Neuronal stem cell (in vitro differentiated cells): ENCODE data around the gene PRKCI.
A peak's percentile ranks its signal among the peaks of the same experiment; 100 is the strongest.

ENCODE experiments used
- DNase-seq: peaks from one replicate; pipeline ENCODE4 v3.0.0-alpha.2; 2013; ENCODE audit warnings: low spot score
- H2AFZ ChIP-seq: one replicate; pipeline ENCODE4 v1.6.1; 2013; ENCODE audit warnings: mild to moderate bottlenecking, low read length, inconsistent platforms
- H2AK5ac ChIP-seq: 2 replicates; pipeline ENCODE4 v1.6.1; 2013; ENCODE audit warnings: low read depth, mild to moderate bottlenecking, inconsistent platforms, low read length, moderate library complexity, mixed read lengths
- H2BK120ac ChIP-seq: 2 replicates; pipeline ENCODE4 v1.6.1; 2013; ENCODE audit warnings: low read depth, mild to moderate bottlenecking, inconsistent platforms, low read length, moderate library complexity, mixed read lengths
- H2BK12ac ChIP-seq: one replicate; pipeline ENCODE4 v1.6.1; 2013; ENCODE audit warnings: low read length, inconsistent platforms
- H2BK15ac ChIP-seq: 2 replicates; pipeline ENCODE4 v1.6.1; 2013; ENCODE audit warnings: mild to moderate bottlenecking, low read length, inconsistent platforms, mixed read lengths
- H2BK5ac ChIP-seq: one replicate; pipeline ENCODE4 v1.6.1; 2013; ENCODE audit warnings: inconsistent platforms, mild to moderate bottlenecking, low read length, moderate library complexity
- H3K14ac ChIP-seq: one replicate; pipeline ENCODE4 v1.6.1; 2013; ENCODE audit warnings: low read length, inconsistent platforms
- H3K18ac ChIP-seq: 2 replicates; pipeline ENCODE4 v1.6.1; 2013; ENCODE audit warnings: low read length, inconsistent platforms
- H3K23ac ChIP-seq: 2 replicates; pipeline ENCODE4 v1.6.1; 2013; ENCODE audit warnings: low read depth, mild to moderate bottlenecking, mixed read lengths, low read length, inconsistent platforms; ENCODE audit not compliant: poor library complexity
- H3K27ac ChIP-seq: replicated peaks from 3 replicates; pipeline ENCODE4 v1.5.1; 2013; ENCODE audit warnings: low read length, inconsistent platforms
- H3K27me3 ChIP-seq, 3 experiments: 2 replicates each; pipeline ENCODE4 v1.6.1; 2013; ENCODE audit warnings: low read length in 3 of 3, mild to moderate bottlenecking in 2 of 3, inconsistent platforms in 1 of 3, low read depth in 1 of 3, mixed read lengths in 1 of 3, moderate library complexity in 1 of 3; ENCODE audit not compliant: control insufficient read depth in 3 of 3, insufficient read depth in 3 of 3
- H3K36me3 ChIP-seq, 2 donors: replicated peaks in 1 of 2; 2 replicates each; pipeline ENCODE4 v1.6.1; 2013; ENCODE audit warnings: low read length in 2 of 2; ENCODE audit not compliant: control insufficient read depth in 2 of 2, insufficient read depth in 2 of 2
- H3K4ac ChIP-seq: 2 replicates; pipeline ENCODE4 v1.6.1; 2013; ENCODE audit warnings: inconsistent platforms, mild to moderate bottlenecking, low read length, moderate library complexity
- H3K4me1 ChIP-seq, 2 donors: 1 replicate in 1 of 2; 2 replicates in 1 of 2; pipeline ENCODE4 v1.6.1; 2013; ENCODE audit warnings: low read length in 2 of 2, low read depth in 1 of 2; ENCODE audit not compliant: control insufficient read depth in 2 of 2, insufficient read depth in 1 of 2
- H3K4me2 ChIP-seq: one replicate; pipeline ENCODE4 v1.6.1; 2013; ENCODE audit warnings: mild to moderate bottlenecking, low read length, inconsistent platforms; ENCODE audit not compliant: insufficient read depth, poor library complexity, severe bottlenecking
- H3K4me3 ChIP-seq, 2 donors: 2 replicates each; pipeline ENCODE4 v1.5.1; 2013; ENCODE audit warnings: low read length in 2 of 2, mild to moderate bottlenecking in 2 of 2, inconsistent platforms in 1 of 2, moderate library complexity in 1 of 2
- H3K79me1 ChIP-seq: one replicate; pipeline ENCODE4 v1.6.1; 2013; ENCODE audit warnings: low read depth, mild to moderate bottlenecking, inconsistent platforms, low read length, moderate library complexity
- H3K9ac ChIP-seq: one replicate; pipeline ENCODE4 v1.6.1; 2013; ENCODE audit warnings: mild to moderate bottlenecking, low read depth, low read length, inconsistent platforms; ENCODE audit not compliant: poor library complexity
- H3K9me3 ChIP-seq, 2 donors: replicated peaks in 1 of 2; 2 replicates each; pipeline versions ENCODE3 to v1.6.1; 2013; ENCODE audit warnings: low read length in 2 of 2, mild to moderate bottlenecking in 2 of 2, inconsistent platforms in 1 of 2, low read depth in 1 of 2, mixed read lengths in 1 of 2, moderate library complexity in 1 of 2; ENCODE audit not compliant: control insufficient read depth in 2 of 2, insufficient read depth in 1 of 2
- H4K8ac ChIP-seq: one replicate; pipeline ENCODE4 v1.6.1; 2013; ENCODE audit warnings: low read depth, mild to moderate bottlenecking, inconsistent platforms, low read length, moderate library complexity
- H4K91ac ChIP-seq: one replicate; pipeline ENCODE4 v1.6.1; 2013; ENCODE audit warnings: low read length, low read depth, mild to moderate bottlenecking, inconsistent platforms; ENCODE audit not compliant: poor library complexity
- WGBS, 2 donors: extraction: QIAGEN DNeasy Blood & Tissue Kit; methylation state at CpG; one replicate each; pipeline ENCODE4 v1.1.7; 2013; ENCODE audit warnings: missing lambda C conversion rate in 2 of 2, mixed read lengths in 1 of 2; ENCODE audit not compliant: insufficient read length in 2 of 2, insufficient replicate concordance in 1 of 2; ENCODE audit errors: extremely low coverage in 2 of 2; 5-methylcytosine and 5-hydroxymethylcytosine counted together

Gene PRKCI

DNA sequence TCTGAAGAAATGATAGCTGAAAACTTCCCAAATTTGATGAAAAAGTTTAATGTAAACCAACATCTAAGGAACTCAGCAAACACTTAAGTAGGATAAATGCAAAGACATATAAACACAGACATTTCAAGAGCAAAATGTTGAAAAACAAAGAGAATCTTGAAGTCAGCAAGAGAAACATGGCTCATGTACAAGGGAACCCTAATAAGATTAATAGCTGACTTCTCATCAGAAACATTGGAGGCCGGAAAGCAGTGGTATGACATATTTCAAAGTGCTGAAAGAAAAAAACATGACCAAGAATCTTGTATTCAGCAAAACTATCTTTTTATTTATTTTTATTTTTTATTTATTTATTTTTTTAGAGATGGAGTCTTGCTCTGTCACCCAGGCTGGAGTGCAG is 10.6 kb upstream of the PRKCI start:
- Histone ChIP-seq H3K79me1 (no peaks in the 10 kb centered on the region), H2AFZ (no peak overlapping the region), H3K4me1 (no peaks in the 10 kb centered on the region), H3K27ac (no peak overlapping the region), H3K27me3 (no peaks in the 10 kb centered on the region), H3K18ac (no peak overlapping the region), H3K14ac (no peak overlapping the region), H3K4ac (no peak overlapping the region), H4K91ac (no peak overlapping the region), H2AK5ac (no peak overlapping the region), H3K9me3 (no peaks in the 10 kb centered on the region), H3K23ac (no peak overlapping the region), H4K8ac (no peak overlapping the region), H3K36me3 (no peaks in the 10 kb centered on the region), H2BK5ac (no peak overlapping the region), H2BK120ac (no peak overlapping the region), H3K4me3 (no peak overlapping the region), H2BK12ac (no peak overlapping the region), H2BK15ac (no peak overlapping the region), H3K4me2 (no peak overlapping the region), H3K9ac (no peak overlapping the region)
- no peak for DNase-seq
- WGBS, 2 donors, result no CpG with 5 or more reads among the region's 1 CpG

DNA sequence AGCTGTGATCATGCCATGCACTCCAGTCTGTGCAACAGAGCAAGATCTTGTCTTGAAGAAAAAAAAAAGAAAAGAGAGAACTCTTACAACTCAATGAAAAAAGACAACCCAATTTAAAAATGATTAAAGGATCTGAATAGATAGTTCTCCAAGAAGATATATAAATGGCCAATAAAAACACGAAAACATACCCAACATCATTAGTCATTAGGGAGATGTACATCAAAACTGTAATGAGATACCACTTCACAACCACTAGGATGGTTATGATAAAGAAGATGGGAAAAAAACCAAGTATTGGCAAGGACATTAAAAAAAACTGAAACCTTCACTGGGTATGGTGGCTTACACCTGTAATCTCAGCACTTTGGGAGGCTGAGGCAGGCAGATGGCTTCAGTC is 2.4 kb upstream of the PRKCI start:
- Histone ChIP-seq H3K4ac (no peak overlapping the region), H2BK120ac (no peak overlapping the region), H3K14ac (no peak overlapping the region), H3K9ac (no peak overlapping the region), H3K79me1 (peaks cover 3% of the 10 kb centered on the region), H4K91ac (no peak overlapping the region), H3K4me1 (peaks cover 0 to 9% of the 10 kb centered on the region in 2 donors), H3K36me3 (no peaks in the 10 kb centered on the region), H2AFZ (no peak overlapping the region), H3K27me3 (no peaks in the 10 kb centered on the region), H3K18ac (no peak overlapping the region), H3K27ac (no peak overlapping the region), H2BK15ac (no peak overlapping the region), H3K4me2 (no peak overlapping the region), H2BK5ac (no peak overlapping the region), H3K9me3 (no peaks in the 10 kb centered on the region), H2BK12ac (no peak overlapping the region), H3K4me3 (no peak overlapping the region), H3K23ac (no peak overlapping the region), H2AK5ac (no peak overlapping the region), H4K8ac (no peak overlapping the region)
- WGBS, 2 donors, result no CpG with 5 or more reads among the region's 1 CpG
- DNase-seq, result no peak

GRCh38 chr3:170220871-170221270 is 1.4 kb upstream of the PRKCI start:
- WGBS, 2 donors, result no CpG with 5 or more reads among the region's 4 CpGs

DNA sequence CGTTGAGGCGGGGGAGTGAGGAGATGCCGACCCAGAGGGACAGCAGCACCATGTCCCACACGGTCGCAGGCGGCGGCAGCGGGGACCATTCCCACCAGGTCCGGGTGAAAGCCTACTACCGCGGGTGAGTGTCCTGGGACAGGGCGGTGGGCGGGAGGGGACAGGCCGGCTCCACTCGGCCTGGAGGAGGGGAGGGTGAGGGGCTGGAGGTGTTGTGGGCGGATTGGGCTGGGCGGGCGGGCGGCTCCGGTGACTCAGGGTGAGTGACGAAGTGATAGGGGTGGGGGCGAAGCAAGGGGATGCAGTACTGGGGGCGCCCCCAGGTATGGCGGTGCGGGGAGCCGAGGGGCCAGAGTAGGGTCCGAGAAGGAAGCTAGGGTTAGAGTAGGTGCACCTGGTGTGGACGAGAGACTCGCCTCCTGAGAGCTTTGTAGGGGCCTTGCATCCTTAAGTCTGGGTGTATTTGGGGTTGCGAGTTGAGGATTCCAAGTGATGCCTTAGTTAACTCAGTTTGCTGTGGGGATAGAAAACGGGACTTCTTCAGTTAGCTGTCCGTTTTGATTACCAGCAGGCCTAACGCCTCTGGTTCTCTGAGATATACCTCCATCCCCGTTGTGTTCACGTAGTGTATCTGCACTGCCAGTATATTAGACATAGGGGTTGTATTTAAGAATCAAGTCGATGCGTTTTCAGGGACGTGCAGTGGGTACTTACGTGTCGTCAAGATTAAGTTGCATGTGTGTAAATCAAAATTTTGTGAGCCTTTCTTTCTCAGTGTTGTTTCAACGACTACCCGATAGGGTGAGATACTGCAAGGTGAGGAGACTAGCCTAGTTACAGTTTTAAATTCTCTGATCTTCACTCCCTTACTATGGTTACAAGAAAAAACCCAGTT is 670 bp downstream of the PRKCI start:
- peak overlapping the region; percentile 88 for H3K9ac ChIP-seq
- no peak overlapping the region for H3K4ac ChIP-seq
- H3K4me3 ChIP-seq, result peak overlapping the region; percentile 81 to 89
- peak overlapping the region; percentile 93 for H2BK5ac ChIP-seq
- H3K14ac ChIP-seq, result no peak overlapping the region
- peak overlapping the region; percentile 89 for H3K23ac ChIP-seq
- WGBS, 2 donors, result no CpG with 5 or more reads among the region's 42 CpGs
- peak; percentile 20 for DNase-seq
- peak overlapping the region; percentile 81 for H3K27ac ChIP-seq
- H2AFZ ChIP-seq, result peak overlapping the region; percentile 87
- H3K4me2 ChIP-seq, result peak overlapping the region; percentile 49
- peaks cover 0 to 9% of the 10 kb centered on the region in 2 donors for H3K4me1 ChIP-seq
- no peak overlapping the region for H4K8ac ChIP-seq
- no peaks in the 10 kb centered on the region for H3K9me3 ChIP-seq
- H2BK120ac ChIP-seq, result no peak overlapping the region
- no peak overlapping the region for H4K91ac ChIP-seq
- no peak overlapping the region for H2AK5ac ChIP-seq
- peak overlapping the region; percentile 93 for H3K18ac ChIP-seq
- H3K36me3 ChIP-seq, result no peaks in the 10 kb centered on the region
- H3K27me3 ChIP-seq, result no peaks in the 10 kb centered on the region
- peaks cover 3% of the 10 kb centered on the region for H3K79me1 ChIP-seq
- no peak overlapping the region for H2BK12ac ChIP-seq
- H2BK15ac ChIP-seq, result no peak overlapping the region

More at GRCh38 chr3:170220871-170221270, 1.4 kb upstream of the PRKCI start:
- H4K8ac ChIP-seq, result no peak overlapping the region
- no peak overlapping the region for H3K14ac ChIP-seq
- no peak overlapping the region for H2AFZ ChIP-seq
- H2BK5ac ChIP-seq, result no peak overlapping the region
- H3K36me3 ChIP-seq, result no peaks in the 10 kb centered on the region
- H3K18ac ChIP-seq, result no peak overlapping the region
- H3K4ac ChIP-seq, result no peak overlapping the region
- H2BK120ac ChIP-seq, result no peak overlapping the region
- peaks cover 0 to 9% of the 10 kb centered on the region in 2 donors for H3K4me1 ChIP-seq
- no peak overlapping the region for H2BK15ac ChIP-seq
- no peak overlapping the region for H2AK5ac ChIP-seq
- H3K79me1 ChIP-seq, result peaks cover 3% of the 10 kb centered on the region
- H4K91ac ChIP-seq, result no peak overlapping the region
- no peaks in the 10 kb centered on the region for H3K27me3 ChIP-seq
- no peak for DNase-seq
- no peak overlapping the region for H3K4me3 ChIP-seq
- H2BK12ac ChIP-seq, result no peak overlapping the region
- no peak overlapping the region for H3K9ac ChIP-seq
- H3K9me3 ChIP-seq, result no peaks in the 10 kb centered on the region
- H3K4me2 ChIP-seq, result no peak overlapping the region
- H3K23ac ChIP-seq, result no peak overlapping the region
- H3K27ac ChIP-seq, result no peak overlapping the region
